GM19240 (cell line): Measurements from ENCODE around the gene SLC24A3.

Source experiments
- DNase-seq: peaks from one replicate; pipeline ENCODE4 v3.0.0; 2011; ENCODE audit warnings: low spot score; ENCODE audit not compliant: insufficient read length

Gene SLC24A3

GRCh38 chr20:19761841-19762240 lies 549.4 kb downstream of the SLC24A3 start:
- DNase-seq = no peak

GRCh38 chr20:19764207-19764606 lies 551.8 kb downstream of the SLC24A3 start:
- DNase-seq = no peak

GRCh38 chr20:19765266-19765665 lies 552.8 kb downstream of the SLC24A3 start:
- DNase-seq = no peak

- no peak for DNase-seq
Measured at GRCh38 chr20:19765913-19766312, 553.5 kb downstream of the SLC24A3 start.

GRCh38 chr20:19767070-19767469 lies 554.6 kb downstream of the SLC24A3 start:
- no peak for DNase-seq

- DNase-seq = no peak
Measured at GRCh38 chr20:19768325-19768842, 555.9 kb downstream of the SLC24A3 start.

- no peak for DNase-seq
Measured at GRCh38 chr20:19769507-19769906, 557.1 kb downstream of the SLC24A3 start.

GRCh38 chr20:19770375-19770774 lies 557.9 kb downstream of the SLC24A3 start:
- DNase-seq = no peak

GRCh38 chr20:19771031-19771430 lies 558.6 kb downstream of the SLC24A3 start:
- no peak for DNase-seq
